Measurements from ENCODE around the gene QPRT. TPM values are rescaled to one million over a fixed set of nuclear protein-coding genes. Genes with fewer than 3 reads are reported as not detected.

The QPRT gene
- total and polyA plus RNA-seq, 2 of the 13 experiments (the other 11 are each of a cell fraction or from before 2014, with no cell fraction given) = 130 to 218 TPM

GRCh38 chr16:29663016-29663806 lies 15.8 kb upstream of the QPRT start, which contains the start of gene SPN:
Gene SPN, plus strand, starts transcription at chr16:29663247. Its CDS starts 482 bp downstream, at chr16:29663729.
- peak within 1 kb of the TSS in 1 of 3 experiments; percentile 38; a peak in 1 of 6 replicates for H3K4me3 ChIP-seq (replicated peaks in 1 of 3; ENCODE audit: insufficient read depth in 1 of 3, low read depth in 2 of 3, low read length in 3 of 3)
- ATAC-seq (peak; percentile 9; the same call in 2 of the 3 replicates), FAIRE-seq (no peak), DNase-seq (ENCODE audit: low spot score) (no peak)
- no peak for TF ChIP-seq ZNF235 (CRISPR knock-in tag; IDR thresholded peaks at IDR 0.05; ENCODE audit: borderline replicate concordance)
- TF ChIP-seq GABPA (IDR thresholded peaks at IDR 0.05; ENCODE audit: low read depth, low read length) = no peak
- TF ChIP-seq GABPA (CRISPR knock-in tag; IDR thresholded peaks at IDR 0.05; ENCODE audit: low read depth) = peak; percentile 38; the same call in 1 of the 2 replicates
- no peak for TF ChIP-seq HOXA9 (CRISPR knock-in tag; IDR thresholded peaks at IDR 0.05; ENCODE audit: borderline replicate concordance)
- TF ChIP-seq RELA (CRISPR knock-in tag; IDR thresholded peaks at IDR 0.05) = no peak
- no peak for TF ChIP-seq ZNF430 (CRISPR knock-in tag; IDR thresholded peaks at IDR 0.05)
- 0 out of 2 replicates have a peak, but pooled peaks have one; percentile 20 for TF ChIP-seq GABPB1 (CRISPR knock-in tag; IDR thresholded peaks at IDR 0.05)
- TF ChIP-seq SP140L (CRISPR knock-in tag; IDR thresholded peaks at IDR 0.05; ENCODE audit: borderline replicate concordance) = no peak
- no peak for TF ChIP-seq POGZ (CRISPR knock-in tag; IDR thresholded peaks at IDR 0.05)
- TF ChIP-seq CEBPZ (IDR thresholded peaks at IDR 0.05; ENCODE audit: low read length) = no peak
- TF ChIP-seq ZNF7 (CRISPR knock-in tag; IDR thresholded peaks at IDR 0.05) = no peak
- H3K36me3 ChIP-seq (replicated peaks in 1 of 2; ENCODE audit: control insufficient read depth in 1 of 2, insufficient read depth in 2 of 2, low read length in 2 of 2) = no peaks in the 10 kb centered on the region
- in situ Hi-C loops (cut with HindIII; ENCODE audit: extremely low pct_ligation_motif_present, low pct_unique_long_range_greater_than_20kb) (no loop called here), intact Hi-C loops (cut with micrococcal nuclease; ENCODE audit: unreplicated experiment) (no loop called here)
- POLR2A ChIA-PET = interaction anchor here (5.2 kb wide), 1 partner anchor 16 kb away, joined by 23 read pairs; the partner anchor contains the start of gene QPRT
- 48% methylated on average over 17 of the region's 18 CpGs for WGBS (ENCODE audit: low lambda C conversion rate)
- CTCF ChIA-PET (ENCODE audit: low intra/inter-chr PET ratio, low total read pairs) = no interaction called here
- H3K27ac ChIP-seq (ENCODE audit: extremely low read length, insufficient read depth, low read length) = no peak within 1 kb of the TSS
- no peak within 1 kb of the TSS for H2AFZ ChIP-seq (ENCODE audit: low read length)
- no peak within 1 kb of the TSS for H3K9ac ChIP-seq (ENCODE audit: insufficient read depth, low read depth, low read length)
- BruUV-seq (replicated peaks) = no TSS peak
- H3K79me2 ChIP-seq (ENCODE audit: insufficient read depth, low read length) = no peaks in the 10 kb centered on the region
- H3K27me3 ChIP-seq (ENCODE audit: control insufficient read depth in 1 of 2, insufficient read depth in 2 of 2, low read length in 2 of 2) = no peaks in the 10 kb centered on the region
- no peaks in the 10 kb centered on the region for H3K9me3 ChIP-seq (ENCODE audit: low read length)
- H4K20me1 ChIP-seq (ENCODE audit: insufficient read depth, low read length) = no peaks in the 10 kb centered on the region
- peaks cover 63% of the 10 kb centered on the region for H3K4me1 ChIP-seq (ENCODE audit: insufficient read depth, low read length)
- peak within 1 kb of the TSS; percentile 58 for H3K4me2 ChIP-seq (ENCODE audit: low read depth, low read length)
